IPS-18a (cell line): ENCODE results near the gene ARHGEF12.

Experiments used
- H3K27ac ChIP-seq: one replicate; pipeline ENCODE4 v1.5.1; 2013; ENCODE audit warnings: low read length
- H3K27me3 ChIP-seq: one replicate; pipeline ENCODE4 v1.6.1; 2013; ENCODE audit warnings: mild to moderate bottlenecking, low read length; ENCODE audit not compliant: control insufficient read depth, insufficient read depth
- H3K36me3 ChIP-seq: one replicate; pipeline ENCODE4 v1.6.1; 2013; ENCODE audit warnings: low read depth, low read length; ENCODE audit not compliant: control insufficient read depth
- H3K4me1 ChIP-seq: one replicate; pipeline ENCODE4 v1.6.1; 2013; ENCODE audit warnings: low read depth, low read length; ENCODE audit not compliant: control insufficient read depth
- H3K4me3 ChIP-seq: one replicate; pipeline ENCODE4 v1.5.1; 2013; ENCODE audit warnings: low read length
- H3K9ac ChIP-seq: one replicate; pipeline ENCODE4 v1.6.1; 2013; ENCODE audit warnings: mild to moderate bottlenecking, low read length, moderate library complexity
- H3K9me3 ChIP-seq: one replicate; pipeline ENCODE4 v1.6.1; 2013; ENCODE audit warnings: low read depth, low read length; ENCODE audit not compliant: control insufficient read depth

Gene ARHGEF12

DNA sequence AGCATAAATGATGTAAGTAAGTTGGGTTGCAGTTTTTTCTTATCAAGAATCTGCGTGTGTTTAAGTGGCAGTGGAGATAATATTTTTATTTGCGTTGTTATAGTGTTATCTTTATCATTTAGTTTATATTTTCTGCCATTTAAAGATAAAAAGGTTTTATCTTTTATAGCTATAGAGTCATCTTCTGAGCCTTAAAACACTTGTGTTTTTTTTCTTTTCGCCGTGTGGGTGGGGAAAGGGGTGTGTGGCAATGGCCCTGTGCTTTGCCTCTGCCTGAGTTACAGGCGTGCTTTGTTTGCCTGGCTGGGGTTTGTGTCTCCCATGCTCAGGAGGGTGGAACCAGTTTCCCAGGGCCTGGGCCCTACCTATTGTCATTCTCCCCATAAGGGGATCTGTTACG, 16.2 kb downstream of the ARHGEF12 start:
- Histone ChIP-seq H3K4me1 (peaks cover 6% of the 10 kb centered on the region), H3K9me3 (no peaks in the 10 kb centered on the region), H3K9ac (no peak overlapping the region), H3K4me3 (no peak overlapping the region), H3K27me3 (no peaks in the 10 kb centered on the region), H3K36me3 (no peaks in the 10 kb centered on the region), H3K27ac (no peak overlapping the region)

DNA sequence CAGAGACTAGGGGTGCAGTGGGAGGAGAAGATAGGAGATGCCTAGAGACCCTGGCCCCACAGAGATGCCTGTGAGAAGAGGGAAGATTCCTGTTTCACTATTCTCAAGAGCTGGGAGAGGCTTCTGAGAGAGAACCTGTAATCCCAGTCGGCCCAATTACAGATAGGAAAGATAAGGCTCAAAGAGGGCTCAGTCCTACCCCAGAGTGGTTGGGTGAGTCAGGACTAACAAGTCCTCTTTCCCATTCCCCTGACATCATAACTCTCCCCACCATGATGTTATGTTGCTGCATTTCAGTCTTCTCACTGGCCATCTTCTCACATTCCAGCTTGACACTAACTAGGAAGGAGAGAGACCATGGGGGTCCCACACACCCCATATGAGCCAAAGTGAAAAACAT, 17.9 kb downstream of the ARHGEF12 start:
- Histone ChIP-seq H3K27ac (no peak overlapping the region), H3K27me3 (no peaks in the 10 kb centered on the region), H3K9ac (no peak overlapping the region), H3K4me3 (no peak overlapping the region), H3K36me3 (no peaks in the 10 kb centered on the region), H3K4me1 (peaks cover 6% of the 10 kb centered on the region), H3K9me3 (no peaks in the 10 kb centered on the region)

DNA sequence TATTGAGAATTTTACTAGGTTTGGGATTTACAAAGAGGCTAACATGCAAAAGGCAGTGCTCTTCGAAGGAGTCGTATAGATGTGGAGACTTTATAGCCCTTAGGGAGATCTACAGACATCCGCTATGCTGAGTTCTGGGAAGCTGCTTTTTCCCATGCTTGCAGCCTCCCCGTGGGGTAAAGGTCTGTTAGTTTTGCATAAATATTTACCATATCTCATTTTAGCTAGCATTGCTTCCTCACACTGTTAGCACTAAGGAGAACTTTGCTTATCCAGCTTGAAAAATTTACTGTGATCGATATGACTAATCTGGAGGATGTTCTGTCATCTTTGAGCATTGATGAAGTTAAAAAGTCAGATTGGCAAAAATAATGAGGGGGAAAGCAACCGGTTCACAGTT, 18.6 kb downstream of the ARHGEF12 start:
- no peak overlapping the region for H3K4me3 ChIP-seq
- no peak overlapping the region for H3K27ac ChIP-seq
- H3K9me3 ChIP-seq, result no peaks in the 10 kb centered on the region
- no peak overlapping the region for H3K9ac ChIP-seq
- peaks cover 6% of the 10 kb centered on the region for H3K4me1 ChIP-seq
- H3K27me3 ChIP-seq, result no peaks in the 10 kb centered on the region
- no peaks in the 10 kb centered on the region for H3K36me3 ChIP-seq

DNA sequence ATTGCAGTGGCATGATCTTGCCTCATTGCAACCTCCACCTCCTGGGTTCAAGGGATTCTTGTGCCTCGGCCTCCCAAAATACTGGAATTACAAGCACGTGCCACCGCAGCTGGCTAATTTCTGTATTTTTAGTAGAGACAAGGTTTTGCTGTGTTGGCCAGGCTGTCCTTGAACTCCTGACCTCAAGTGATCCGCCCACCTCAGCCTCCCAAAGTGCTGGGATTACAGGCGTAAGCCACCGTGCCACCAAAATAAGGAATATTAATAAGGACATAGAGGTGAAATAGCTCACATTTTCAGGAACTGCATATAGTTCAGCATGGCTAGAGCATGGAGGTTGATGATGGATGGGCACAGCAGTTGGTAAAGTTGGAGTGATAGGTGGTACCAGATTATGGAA, 21.4 kb downstream of the ARHGEF12 start:
- H3K9me3 ChIP-seq, result no peaks in the 10 kb centered on the region
- no peak overlapping the region for H3K4me3 ChIP-seq
- H3K4me1 ChIP-seq, result peaks cover 6% of the 10 kb centered on the region
- H3K27ac ChIP-seq, result no peak overlapping the region
- no peaks in the 10 kb centered on the region for H3K36me3 ChIP-seq
- no peak overlapping the region for H3K9ac ChIP-seq
- no peaks in the 10 kb centered on the region for H3K27me3 ChIP-seq

DNA sequence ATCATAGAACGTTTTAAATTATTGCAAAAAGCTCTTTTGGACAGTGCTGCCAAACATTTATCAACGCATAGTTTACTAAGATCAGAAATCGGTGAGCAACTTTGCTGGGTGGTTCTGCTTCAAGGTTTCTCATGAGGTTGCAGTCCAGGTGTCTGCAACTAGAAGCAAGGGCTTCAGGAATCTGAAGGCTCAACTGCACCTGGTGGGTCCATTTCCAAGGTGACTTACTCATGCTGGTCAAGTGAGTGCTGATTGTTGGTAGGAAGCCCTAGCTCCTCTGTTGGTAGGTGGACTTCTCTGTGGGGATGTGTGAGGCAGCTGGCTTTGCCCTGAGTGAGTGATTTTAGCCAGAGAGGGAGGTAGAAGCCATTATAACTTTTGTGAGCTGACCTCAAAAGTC, 22.5 kb downstream of the ARHGEF12 start:
- H3K4me3 ChIP-seq, result no peak overlapping the region
- no peak overlapping the region for H3K9ac ChIP-seq
- no peaks in the 10 kb centered on the region for H3K27me3 ChIP-seq
- no peaks in the 10 kb centered on the region for H3K36me3 ChIP-seq
- no peaks in the 10 kb centered on the region for H3K9me3 ChIP-seq
- no peak overlapping the region for H3K27ac ChIP-seq
- peaks cover 6% of the 10 kb centered on the region for H3K4me1 ChIP-seq

DNA sequence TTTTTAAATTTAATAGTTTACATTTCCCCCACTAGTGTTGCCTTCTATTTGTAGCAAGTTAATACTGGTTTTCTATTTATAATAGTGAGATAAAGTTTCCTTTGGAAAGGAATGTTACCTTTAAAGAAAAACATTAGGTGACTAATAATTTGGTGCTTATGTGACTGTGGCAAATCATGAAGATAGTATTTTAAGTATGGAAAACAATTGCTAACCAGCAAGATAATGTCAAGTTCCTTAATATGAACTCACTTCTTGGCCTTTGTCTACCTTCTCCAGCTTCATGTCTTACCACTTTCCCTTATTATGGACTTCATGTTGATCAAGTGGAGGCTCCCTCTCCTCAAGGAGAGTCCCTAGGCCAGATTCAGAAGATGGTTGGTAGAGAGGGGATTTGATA, 27.2 kb downstream of the ARHGEF12 start:
- Histone ChIP-seq H3K36me3 (no peaks in the 10 kb centered on the region), H3K9me3 (no peaks in the 10 kb centered on the region), H3K27ac (no peak overlapping the region)

DNA sequence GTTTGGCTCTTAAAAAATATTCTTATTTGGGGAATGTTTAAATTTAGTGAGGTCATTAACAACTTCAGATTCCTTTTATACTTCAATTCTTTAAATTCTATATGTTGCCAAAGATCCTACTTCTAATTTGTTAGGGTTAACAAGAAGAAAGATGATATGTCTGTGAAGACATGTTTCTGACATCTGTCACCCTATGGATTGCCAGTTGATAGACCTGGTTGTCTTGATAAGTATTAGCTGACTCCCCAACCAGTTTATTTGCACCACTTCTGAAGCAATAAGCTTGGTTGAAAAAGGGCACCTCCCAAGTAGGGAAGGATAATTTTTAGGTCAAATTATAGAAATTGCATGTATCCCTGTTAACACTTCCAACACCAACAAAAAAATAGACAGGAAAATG, 29.3 kb downstream of the ARHGEF12 start:
- no peaks in the 10 kb centered on the region for H3K27me3 ChIP-seq
- H3K4me1 ChIP-seq, result peaks cover 5% of the 10 kb centered on the region
- H3K9me3 ChIP-seq, result no peaks in the 10 kb centered on the region
- H3K36me3 ChIP-seq, result no peaks in the 10 kb centered on the region
- no peak overlapping the region for H3K4me3 ChIP-seq
- H3K27ac ChIP-seq, result no peak overlapping the region
- no peak overlapping the region for H3K9ac ChIP-seq

More for the DNA sequence above, 27.2 kb downstream of the ARHGEF12 start:
- Histone ChIP-seq H3K27me3 (no peaks in the 10 kb centered on the region), H3K4me1 (no peaks in the 10 kb centered on the region), H3K4me3 (no peak overlapping the region), H3K9ac (no peak overlapping the region)

DNA sequence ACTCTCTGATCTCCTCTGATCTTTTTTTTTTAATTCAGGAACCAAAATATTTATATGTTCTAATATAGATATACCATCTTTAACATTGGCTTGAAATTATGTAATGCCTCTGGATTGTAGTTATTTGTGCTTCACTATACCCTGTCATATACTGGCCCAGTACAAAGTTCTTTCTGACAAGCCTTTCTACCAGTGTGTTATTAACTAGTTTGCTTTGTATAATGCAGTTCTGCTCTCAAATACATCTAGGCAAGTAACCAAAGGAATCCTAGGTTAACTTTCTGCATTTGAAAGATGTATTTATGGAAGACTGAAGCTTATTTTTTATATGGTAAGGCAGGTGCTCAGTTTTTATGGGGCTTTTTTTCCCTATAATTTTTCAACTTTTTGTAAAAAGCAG, 36.1 kb downstream of the ARHGEF12 start:
- H3K27me3 ChIP-seq, result no peaks in the 10 kb centered on the region
- no peak overlapping the region for H3K27ac ChIP-seq
- H3K9me3 ChIP-seq, result no peaks in the 10 kb centered on the region
- H3K36me3 ChIP-seq, result no peaks in the 10 kb centered on the region
- H3K9ac ChIP-seq, result no peak overlapping the region
- H3K4me3 ChIP-seq, result no peak overlapping the region
- peaks cover 15% of the 10 kb centered on the region for H3K4me1 ChIP-seq

DNA sequence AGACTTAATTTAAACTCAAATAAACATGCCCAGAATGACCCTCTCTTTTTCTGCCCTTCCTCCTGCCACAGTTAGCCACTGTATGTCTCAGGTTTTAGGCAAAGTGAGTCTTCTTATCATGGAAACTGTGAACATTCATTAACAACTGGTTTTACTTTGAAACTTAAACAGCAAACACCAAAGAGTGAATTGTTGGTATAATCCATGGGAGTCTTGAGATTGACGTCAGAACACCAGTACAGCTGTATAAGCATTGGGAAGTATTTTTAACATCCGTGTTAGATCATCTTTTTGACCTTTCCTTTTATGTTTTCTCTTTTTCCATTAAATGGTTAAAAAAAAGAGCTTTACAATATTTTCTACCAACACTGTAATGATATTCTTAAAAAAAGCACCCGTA, 38.9 kb downstream of the ARHGEF12 start:
- Histone ChIP-seq H3K27me3 (no peaks in the 10 kb centered on the region), H3K4me3 (no peak overlapping the region), H3K9me3 (no peaks in the 10 kb centered on the region), H3K36me3 (no peaks in the 10 kb centered on the region), H3K27ac (no peak overlapping the region), H3K9ac (no peak overlapping the region), H3K4me1 (peaks cover 14% of the 10 kb centered on the region)

DNA sequence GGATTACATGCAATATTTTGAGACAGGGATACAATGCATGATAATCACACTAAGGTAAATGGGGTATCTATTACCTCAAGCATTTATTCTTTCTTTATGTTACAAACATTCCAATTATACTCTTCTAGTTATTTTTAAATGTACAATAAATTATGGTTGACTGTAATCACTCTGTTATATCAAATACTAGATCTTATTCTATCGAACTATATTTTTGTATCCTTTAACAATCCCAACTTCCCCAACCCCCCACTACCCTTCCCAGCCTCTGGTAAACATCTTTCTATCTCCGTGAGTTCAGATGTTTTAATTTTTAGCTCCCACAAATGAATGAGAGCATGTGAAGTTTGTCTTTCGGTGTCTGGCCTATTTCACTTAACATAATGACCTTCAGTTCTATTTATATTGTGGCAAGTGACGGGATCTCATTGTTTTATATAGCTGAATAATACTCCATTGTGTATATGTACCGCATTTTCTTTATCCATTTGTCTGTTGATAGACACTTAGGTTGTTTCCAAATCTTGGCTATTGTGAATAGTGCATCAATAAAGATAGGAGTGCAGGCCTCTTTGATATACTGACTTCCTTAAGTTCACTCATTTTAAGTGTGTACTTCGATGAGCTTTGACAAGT, 40.5 kb downstream of the ARHGEF12 start:
- H3K4me1 ChIP-seq, result peaks cover 6% of the 10 kb centered on the region
- H3K27me3 ChIP-seq, result no peaks in the 10 kb centered on the region
- H3K9ac ChIP-seq, result no peak overlapping the region
- no peak overlapping the region for H3K4me3 ChIP-seq
- no peaks in the 10 kb centered on the region for H3K9me3 ChIP-seq
- no peaks in the 10 kb centered on the region for H3K36me3 ChIP-seq
- no peak overlapping the region for H3K27ac ChIP-seq

DNA sequence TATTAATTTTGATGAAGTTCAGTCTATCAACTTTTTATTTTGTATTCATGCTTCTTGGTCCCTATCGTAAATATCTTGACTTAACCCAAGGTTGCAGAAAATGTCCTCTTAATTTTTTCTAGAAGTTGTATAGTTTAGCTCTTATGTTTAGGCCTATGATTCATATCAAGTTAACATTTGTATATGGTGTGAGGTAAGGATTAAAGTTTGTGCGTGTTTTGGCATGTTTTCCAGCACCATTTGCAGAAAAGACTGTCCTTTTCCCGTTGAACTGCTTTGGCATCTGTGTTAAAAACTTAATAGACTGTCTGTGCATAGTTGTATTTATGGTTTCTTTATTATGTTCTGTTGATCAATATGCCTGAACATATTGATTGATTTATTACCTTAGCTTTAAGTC, 42.3 kb downstream of the ARHGEF12 start:
- Histone ChIP-seq H3K27ac (no peak overlapping the region), H3K4me3 (no peak overlapping the region), H3K9me3 (no peaks in the 10 kb centered on the region), H3K9ac (no peak overlapping the region), H3K36me3 (no peaks in the 10 kb centered on the region), H3K27me3 (no peaks in the 10 kb centered on the region), H3K4me1 (peaks cover 6% of the 10 kb centered on the region)

DNA sequence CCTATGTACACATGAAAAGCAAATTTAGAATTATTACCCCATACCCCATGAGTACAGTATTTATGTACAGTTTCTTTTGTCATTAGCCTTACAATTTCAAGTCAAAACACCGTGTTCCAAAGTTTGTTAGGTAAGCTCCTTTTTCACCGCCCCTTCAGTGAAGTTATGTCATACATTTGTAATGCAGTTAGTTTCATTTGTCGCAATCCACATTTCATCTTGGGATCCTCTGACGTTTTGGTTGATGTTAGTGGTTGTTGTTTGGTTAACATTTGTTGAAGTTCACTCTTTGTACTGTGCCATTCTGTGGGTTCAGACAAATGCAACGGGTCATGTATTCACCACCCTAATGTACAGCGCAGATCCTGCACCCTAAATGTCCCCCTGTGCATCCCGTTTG, 45.2 kb downstream of the ARHGEF12 start:
- Histone ChIP-seq H3K9ac (no peak overlapping the region), H3K4me3 (no peak overlapping the region), H3K27ac (no peak overlapping the region), H3K4me1 (peaks cover 15% of the 10 kb centered on the region), H3K9me3 (no peaks in the 10 kb centered on the region), H3K27me3 (no peaks in the 10 kb centered on the region), H3K36me3 (no peaks in the 10 kb centered on the region)
